ENCODE results near the gene PPARD.

GRCh38 chr6:35341557-35341956, 801 bp upstream of the PPARD start:
- TF ChIP-seq KLF16 (CRISPR knock-in tag; IDR thresholded peaks at IDR 0.05) (no peak), CTCF (CRISPR knock-in tag; IDR thresholded peaks at IDR 0.05) (no peak), HNRNPUL1 (IDR thresholded peaks at IDR 0.05; ENCODE audit: low read depth, low read length) (no peak), ZNF589 (CRISPR knock-in tag; conservative IDR thresholded peaks at IDR 0.05) (no peak), PHB2 (IDR thresholded peaks at IDR 0.05; ENCODE audit: partially characterized antibody) (no peak)

Measured in HepG2 (cell line).